CD4-positive, alpha-beta T cell treated with Interleukin-4 for 1 hour (primary cell): Measurements from ENCODE around the gene CASK.
"Not testable (repeated sequence)": the region's sequence is repeated elsewhere in the genome, so short reads cannot be mapped to it uniquely, and the experiment has no call there.

Source experiments
- DNase-seq, 2 donors: peaks; one replicate each; pipeline ENCODE4 v3.0.0-alpha.2; 2020 to 2022

CASK gene

GRCh38 chrX:41728125-41728524 lies 195.2 kb downstream of the CASK start:
- no peak for DNase-seq

- no peak for DNase-seq
Observed at GRCh38 chrX:41723826-41724225, 199.5 kb downstream of the CASK start, which contains the start of gene GPR82. Gene GPR82 (plus strand): TSS chrX:41724181. CDS start chrX:41727027, 2,846 bp downstream.

- no peak for DNase-seq
Observed at GRCh38 chrX:41722816-41723618, 200.3 kb downstream of the CASK start.

- no peak for DNase-seq
Observed at GRCh38 chrX:41722214-41722613, 201.1 kb downstream of the CASK start.

GRCh38 chrX:41721590-41721989 lies 201.8 kb downstream of the CASK start:
- DNase-seq = no peak

GRCh38 chrX:41720125-41720779 lies 203.1 kb downstream of the CASK start:
- DNase-seq = peak; percentile 45 to 56

GRCh38 chrX:41719610-41720009 lies 203.7 kb downstream of the CASK start:
- DNase-seq = not testable (repeated sequence)

- no peak for DNase-seq
Observed at GRCh38 chrX:41718481-41719235, 204.7 kb downstream of the CASK start.

- DNase-seq = no peak
Observed at GRCh38 chrX:41716767-41717473, 206.4 kb downstream of the CASK start.

GRCh38 chrX:41716222-41716621 lies 207.1 kb downstream of the CASK start:
- DNase-seq = no peak

- DNase-seq = no peak
Observed at GRCh38 chrX:41711021-41711667, 212.2 kb downstream of the CASK start.

GRCh38 chrX:41708486-41708885 lies 214.9 kb downstream of the CASK start:
- no peak for DNase-seq

GRCh38 chrX:41707218-41707617 lies 216.1 kb downstream of the CASK start:
- DNase-seq = no peak

GRCh38 chrX:41705680-41706374 lies 217.5 kb downstream of the CASK start:
- no peak for DNase-seq

GRCh38 chrX:41705042-41705441 lies 218.3 kb downstream of the CASK start:
- DNase-seq = no peak

GRCh38 chrX:41703574-41704029 lies 219.8 kb downstream of the CASK start:
- no peak for DNase-seq

- peak in 1 of 2 donors; percentile 43 for DNase-seq
Observed at GRCh38 chrX:41695426-41695825, 227.9 kb downstream of the CASK start.

- DNase-seq = no peak
Observed at GRCh38 chrX:41693024-41693423, 230.3 kb downstream of the CASK start.

GRCh38 chrX:41692162-41692749 lies 231.1 kb downstream of the CASK start:
- DNase-seq = no peak

- DNase-seq = no peak
Observed at GRCh38 chrX:41689711-41690110, 233.6 kb downstream of the CASK start.

GRCh38 chrX:41688835-41689234 lies 234.5 kb downstream of the CASK start, which contains the start of gene GPR34:
Gene GPR34 (plus strand): TSS chrX:41688973. CDS start chrX:41695634, 6,661 bp downstream.
- DNase-seq = peak in 1 of 2 donors; percentile 17
